Measurements from ENCODE around the gene MIS18A. TPM values are rescaled to one million over a fixed set of nuclear protein-coding genes. Genes with fewer than 3 reads are reported as not detected.

The MIS18A gene
- polyA plus RNA-seq (2013, experiment 1 of 2): 87.4 TPM
- polyA plus RNA-seq (2013, experiment 2 of 2): 86.9 TPM

GRCh38 chr21:32278518-32279376, at the start of gene MIS18A:
Gene MIS18A, minus strand, starts transcription at chr21:32279049. Its CDS starts 35 bp downstream, at chr21:32279014.
- DNase-seq: peak; percentile 96
- H2AK5ac ChIP-seq (ENCODE audit: low read length): no peak within 1 kb of the TSS
- no CpG with 5 or more reads among the region's 69 CpGs for WGBS (ENCODE audit: extremely low coverage, insufficient coverage, low lambda C conversion rate)
- peaks cover 10% of the 10 kb centered on the region for H3K79me2 ChIP-seq (ENCODE audit: control insufficient read depth, insufficient read depth, low read length)
- no peak within 1 kb of the TSS for H2BK120ac ChIP-seq (ENCODE audit: low read depth, low read length)
- peaks cover 1% of the 10 kb centered on the region for H3K36me3 ChIP-seq (ENCODE audit: control insufficient read depth, insufficient read depth, low read length)
- no peak within 1 kb of the TSS for H3K23ac ChIP-seq (ENCODE audit: low read length)
- H3K4ac ChIP-seq (ENCODE audit: low read depth, low read length): peak within 1 kb of the TSS; percentile 20
- peak within 1 kb of the TSS; percentile 91 for H3K56ac ChIP-seq (ENCODE audit: low read length)
- H3K27ac ChIP-seq (ENCODE audit: low read depth, low read length): no peak within 1 kb of the TSS
- H3K18ac ChIP-seq (ENCODE audit: low read length): peak within 1 kb of the TSS; percentile 57
- no peak within 1 kb of the TSS for H4K5ac ChIP-seq (ENCODE audit: low read length)
- peak within 1 kb of the TSS; percentile 5 for H4K8ac ChIP-seq (ENCODE audit: low read depth, low read length)
- no peak within 1 kb of the TSS for H2BK15ac ChIP-seq (replicated peaks; ENCODE audit: low read depth)
- peak within 1 kb of the TSS; percentile 82 for H3K9ac ChIP-seq (ENCODE audit: low read length)
- no peaks in the 10 kb centered on the region for H3K4me1 ChIP-seq (ENCODE audit: control insufficient read depth, low read depth, low read length)
- H3K27me3 ChIP-seq (ENCODE audit: insufficient read depth, low read length, poor library complexity): no peaks in the 10 kb centered on the region
- H3K4me3 ChIP-seq (ENCODE audit: low read length): peak within 1 kb of the TSS; percentile 67
- H3K4me2 ChIP-seq (ENCODE audit: low read length): peak within 1 kb of the TSS; percentile 98
- peaks cover 7% of the 10 kb centered on the region for H3K79me1 ChIP-seq (ENCODE audit: low read length)
- no peak within 1 kb of the TSS for H2BK5ac ChIP-seq (ENCODE audit: low read length)

DNA sequence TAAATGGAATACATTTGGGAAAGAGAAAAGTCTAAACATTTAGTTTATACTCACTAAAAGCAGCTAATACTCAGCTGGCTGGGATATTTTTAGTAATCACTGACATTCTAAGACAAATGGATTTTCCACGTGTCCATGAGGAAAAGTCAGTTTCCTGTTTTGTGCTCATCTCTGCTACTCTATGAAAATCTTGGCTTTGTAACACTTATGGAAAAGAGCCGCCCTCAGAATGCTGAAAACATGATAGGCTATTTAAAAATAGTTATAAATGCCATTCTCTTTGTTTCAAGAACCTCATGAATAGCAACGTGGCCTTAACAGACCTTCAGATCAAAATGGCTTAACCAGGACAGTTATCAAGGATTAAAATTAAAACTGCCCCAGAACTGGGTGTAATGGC, 49.7 kb upstream of the MIS18A start:
- Histone ChIP-seq H3K79me2 (ENCODE audit: control insufficient read depth, insufficient read depth, low read length) (no peaks in the 10 kb centered on the region), H3K4me1 (ENCODE audit: control insufficient read depth, low read depth, low read length) (peaks cover 8% of the 10 kb centered on the region), H3K9ac (ENCODE audit: low read length) (no peak overlapping the region), H3K18ac (ENCODE audit: low read length) (no peak overlapping the region), H3K36me3 (ENCODE audit: control insufficient read depth, insufficient read depth, low read length) (peaks cover 12% of the 10 kb centered on the region), H3K4ac (ENCODE audit: low read depth, low read length) (no peak overlapping the region), H2AK5ac (ENCODE audit: low read length) (no peak overlapping the region), H2BK5ac (ENCODE audit: low read length) (no peak overlapping the region), H3K56ac (ENCODE audit: low read length) (no peak overlapping the region), H2BK15ac (replicated peaks; ENCODE audit: low read depth) (no peak overlapping the region), H3K27ac (ENCODE audit: low read depth, low read length) (no peak overlapping the region), H3K79me1 (ENCODE audit: low read length) (no peaks in the 10 kb centered on the region), H3K23ac (ENCODE audit: low read length) (no peak overlapping the region), H4K8ac (ENCODE audit: low read depth, low read length) (no peak overlapping the region), H2BK120ac (ENCODE audit: low read depth, low read length) (no peak overlapping the region), H3K4me2 (ENCODE audit: low read length) (no peak overlapping the region), H3K27me3 (ENCODE audit: insufficient read depth, low read length, poor library complexity) (no peaks in the 10 kb centered on the region), H4K5ac (ENCODE audit: low read length) (no peak overlapping the region), H3K4me3 (ENCODE audit: low read length) (no peak overlapping the region)
- DNase-seq: no peak
- no CpG with 5 or more reads among the region's 3 CpGs for WGBS (ENCODE audit: extremely low coverage, insufficient coverage, low lambda C conversion rate)

DNA sequence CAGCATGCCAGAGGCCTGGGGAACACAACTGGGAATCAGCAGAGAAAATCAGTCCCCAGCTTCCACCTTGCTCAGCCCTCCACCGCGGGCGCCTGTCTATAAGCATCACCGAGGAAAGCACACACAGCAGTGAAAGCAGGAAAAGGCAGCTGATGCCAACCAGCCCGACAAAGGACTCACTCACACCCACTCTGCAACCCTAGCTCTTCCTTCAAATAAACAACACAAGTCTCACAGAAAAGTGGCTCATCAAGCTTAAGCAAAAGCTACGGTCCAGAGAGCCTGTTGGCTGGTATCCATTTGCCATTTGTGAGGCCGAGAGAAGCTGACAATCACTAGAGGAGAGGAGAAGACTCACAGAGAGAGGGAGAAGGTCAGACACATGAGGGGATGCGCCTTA, 46.9 kb upstream of the MIS18A start:
- DNase-seq: no peak
- no peak overlapping the region for H3K23ac ChIP-seq (ENCODE audit: low read length)
- no peak overlapping the region for H2AK5ac ChIP-seq (ENCODE audit: low read length)
- no peak overlapping the region for H4K8ac ChIP-seq (ENCODE audit: low read depth, low read length)
- no peak overlapping the region for H3K18ac ChIP-seq (ENCODE audit: low read length)
- H3K56ac ChIP-seq (ENCODE audit: low read length): no peak overlapping the region
- H3K27me3 ChIP-seq (ENCODE audit: insufficient read depth, low read length, poor library complexity): no peaks in the 10 kb centered on the region
- no peaks in the 10 kb centered on the region for H3K79me2 ChIP-seq (ENCODE audit: control insufficient read depth, insufficient read depth, low read length)
- H4K5ac ChIP-seq (ENCODE audit: low read length): no peak overlapping the region
- H3K4me1 ChIP-seq (ENCODE audit: control insufficient read depth, low read depth, low read length): no peaks in the 10 kb centered on the region
- no peak overlapping the region for H3K4ac ChIP-seq (ENCODE audit: low read depth, low read length)
- no peak overlapping the region for H3K27ac ChIP-seq (ENCODE audit: low read depth, low read length)
- no peak overlapping the region for H3K4me3 ChIP-seq (ENCODE audit: low read length)
- WGBS (ENCODE audit: extremely low coverage, insufficient coverage, low lambda C conversion rate): no CpG with 5 or more reads among the region's 8 CpGs
- H2BK5ac ChIP-seq (ENCODE audit: low read length): no peak overlapping the region
- no peak overlapping the region for H3K9ac ChIP-seq (ENCODE audit: low read length)
- peaks cover 21% of the 10 kb centered on the region for H3K36me3 ChIP-seq (ENCODE audit: control insufficient read depth, insufficient read depth, low read length)
- no peak overlapping the region for H2BK15ac ChIP-seq (replicated peaks; ENCODE audit: low read depth)
- no peak overlapping the region for H3K4me2 ChIP-seq (ENCODE audit: low read length)
- no peak overlapping the region for H2BK120ac ChIP-seq (ENCODE audit: low read depth, low read length)
- H3K79me1 ChIP-seq (ENCODE audit: low read length): no peaks in the 10 kb centered on the region

DNA sequence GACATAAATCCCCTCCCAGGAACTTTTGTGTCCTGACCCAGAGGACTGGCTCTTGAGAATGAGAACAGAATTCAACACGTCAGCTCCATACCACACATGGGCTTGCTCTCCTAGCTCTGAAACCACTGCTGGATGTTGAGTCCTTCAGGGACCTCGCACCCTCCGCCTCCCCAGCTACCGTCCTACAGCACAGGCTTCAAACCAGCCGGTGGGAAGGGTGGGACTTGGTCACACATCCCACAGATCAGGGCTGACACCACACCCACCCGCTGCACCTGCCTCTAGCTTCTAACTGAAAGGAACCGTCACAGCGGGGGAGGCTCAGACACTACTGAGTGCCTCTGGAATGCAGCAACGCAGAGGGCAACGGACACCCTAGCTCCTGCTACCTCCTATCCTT, 43.8 kb upstream of the MIS18A start:
- H4K8ac ChIP-seq (ENCODE audit: low read depth, low read length): no peak overlapping the region
- no peak overlapping the region for H3K4me2 ChIP-seq (ENCODE audit: low read length)
- H3K56ac ChIP-seq (ENCODE audit: low read length): no peak overlapping the region
- no peak overlapping the region for H3K9ac ChIP-seq (ENCODE audit: low read length)
- H3K36me3 ChIP-seq (ENCODE audit: control insufficient read depth, insufficient read depth, low read length): peaks cover 32% of the 10 kb centered on the region
- no peak for DNase-seq
- no peaks in the 10 kb centered on the region for H3K79me1 ChIP-seq (ENCODE audit: low read length)
- H2BK120ac ChIP-seq (ENCODE audit: low read depth, low read length): no peak overlapping the region
- H2BK15ac ChIP-seq (replicated peaks; ENCODE audit: low read depth): no peak overlapping the region
- no peak overlapping the region for H2AK5ac ChIP-seq (ENCODE audit: low read length)
- no peaks in the 10 kb centered on the region for H3K4me1 ChIP-seq (ENCODE audit: control insufficient read depth, low read depth, low read length)
- H2BK5ac ChIP-seq (ENCODE audit: low read length): no peak overlapping the region
- H3K27me3 ChIP-seq (ENCODE audit: insufficient read depth, low read length, poor library complexity): no peaks in the 10 kb centered on the region
- H3K18ac ChIP-seq (ENCODE audit: low read length): no peak overlapping the region
- H3K27ac ChIP-seq (ENCODE audit: low read depth, low read length): no peak overlapping the region
- H4K5ac ChIP-seq (ENCODE audit: low read length): no peak overlapping the region
- H3K4me3 ChIP-seq (ENCODE audit: low read length): no peak overlapping the region
- WGBS (ENCODE audit: extremely low coverage, insufficient coverage, low lambda C conversion rate): no CpG with 5 or more reads among the region's 10 CpGs
- H3K79me2 ChIP-seq (ENCODE audit: control insufficient read depth, insufficient read depth, low read length): no peaks in the 10 kb centered on the region
- no peak overlapping the region for H3K4ac ChIP-seq (ENCODE audit: low read depth, low read length)
- H3K23ac ChIP-seq (ENCODE audit: low read length): no peak overlapping the region

- DNase-seq: no peak
- peaks cover 36% of the 10 kb centered on the region for H3K36me3 ChIP-seq (ENCODE audit: control insufficient read depth, insufficient read depth, low read length)
- no peak overlapping the region for H2BK5ac ChIP-seq (ENCODE audit: low read length)
- H3K79me2 ChIP-seq (ENCODE audit: control insufficient read depth, insufficient read depth, low read length): no peaks in the 10 kb centered on the region
- no peak overlapping the region for H3K23ac ChIP-seq (ENCODE audit: low read length)
- WGBS (ENCODE audit: extremely low coverage, insufficient coverage, low lambda C conversion rate): no CpG with 5 or more reads among the region's 12 CpGs
- no peak overlapping the region for H3K56ac ChIP-seq (ENCODE audit: low read length)
- no peaks in the 10 kb centered on the region for H3K4me1 ChIP-seq (ENCODE audit: control insufficient read depth, low read depth, low read length)
- no peaks in the 10 kb centered on the region for H3K79me1 ChIP-seq (ENCODE audit: low read length)
- no peak overlapping the region for H4K8ac ChIP-seq (ENCODE audit: low read depth, low read length)
- H3K9ac ChIP-seq (ENCODE audit: low read length): no peak overlapping the region
- H2AK5ac ChIP-seq (ENCODE audit: low read length): no peak overlapping the region
- H3K18ac ChIP-seq (ENCODE audit: low read length): no peak overlapping the region
- H2BK15ac ChIP-seq (replicated peaks; ENCODE audit: low read depth): no peak overlapping the region
- no peak overlapping the region for H3K27ac ChIP-seq (ENCODE audit: low read depth, low read length)
- H4K5ac ChIP-seq (ENCODE audit: low read length): no peak overlapping the region
- H3K4me2 ChIP-seq (ENCODE audit: low read length): no peak overlapping the region
- H3K4ac ChIP-seq (ENCODE audit: low read depth, low read length): no peak overlapping the region
- H3K4me3 ChIP-seq (ENCODE audit: low read length): no peak overlapping the region
- H2BK120ac ChIP-seq (ENCODE audit: low read depth, low read length): no peak overlapping the region
- no peaks in the 10 kb centered on the region for H3K27me3 ChIP-seq (ENCODE audit: insufficient read depth, low read length, poor library complexity)
Measured at GRCh38 chr21:32322103-32322502, 43.3 kb upstream of the MIS18A start.

Measured in mesendoderm (in vitro differentiated cells).